ACHN (cell line): ENCODE results near the gene CNTN4.

Source experiments
- DNase-seq: peaks from one replicate; pipeline ENCODE4 v3.0.0-alpha.2; 2015
- in situ Hi-C: cut with HindIII; loops from 2 replicates; pipeline ENCODE4 v1.10.0; 2017; ENCODE audit warnings: low sequenced_read_pairs, low pct_ligation_motif_present, low pct_unique_long_range_greater_than_20kb

CNTN4 gene

DNA sequence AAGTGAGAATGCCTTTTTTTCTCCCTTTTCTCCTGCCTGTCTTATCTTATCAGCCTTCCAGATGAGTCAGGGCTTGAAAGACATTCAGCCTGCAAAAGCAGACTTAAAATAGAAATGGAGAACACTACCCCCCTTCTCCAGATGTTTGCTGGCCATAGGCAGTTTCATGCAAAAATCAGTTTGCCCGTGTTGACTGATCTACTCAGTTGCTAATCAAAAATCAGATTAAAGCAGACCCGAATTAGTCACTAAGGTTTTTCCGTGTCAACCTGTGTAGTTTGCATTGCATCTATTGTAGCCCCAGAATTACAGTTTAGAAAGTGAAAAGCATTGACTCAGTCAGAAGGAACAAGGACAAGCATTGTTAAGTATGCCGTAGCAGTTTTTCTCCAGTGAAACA is 955.3 kb downstream of the CNTN4 start:
- in situ Hi-C loops: no loop called here
- no peak for DNase-seq

DNA sequence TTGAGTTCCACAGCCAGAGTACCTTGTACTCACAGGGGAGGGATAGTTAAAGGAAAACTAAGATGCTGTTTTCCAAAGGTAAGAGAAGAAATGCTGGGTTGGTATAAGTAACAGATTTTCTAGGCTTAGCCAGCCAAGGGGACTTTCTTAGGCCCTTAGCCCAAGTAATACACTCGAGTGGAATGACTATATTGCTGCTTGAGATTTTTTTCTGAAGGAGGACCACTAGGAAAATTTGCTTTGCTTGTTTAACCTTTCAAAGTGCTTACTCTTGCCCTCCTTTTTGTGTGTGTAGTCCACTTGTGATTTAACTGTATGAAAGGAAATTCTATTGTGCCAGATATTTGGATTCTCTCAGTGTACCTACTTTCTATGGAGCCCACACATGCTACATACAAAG is 961.0 kb downstream of the CNTN4 start:
- no peak for DNase-seq
- in situ Hi-C loops: no loop called here

DNA sequence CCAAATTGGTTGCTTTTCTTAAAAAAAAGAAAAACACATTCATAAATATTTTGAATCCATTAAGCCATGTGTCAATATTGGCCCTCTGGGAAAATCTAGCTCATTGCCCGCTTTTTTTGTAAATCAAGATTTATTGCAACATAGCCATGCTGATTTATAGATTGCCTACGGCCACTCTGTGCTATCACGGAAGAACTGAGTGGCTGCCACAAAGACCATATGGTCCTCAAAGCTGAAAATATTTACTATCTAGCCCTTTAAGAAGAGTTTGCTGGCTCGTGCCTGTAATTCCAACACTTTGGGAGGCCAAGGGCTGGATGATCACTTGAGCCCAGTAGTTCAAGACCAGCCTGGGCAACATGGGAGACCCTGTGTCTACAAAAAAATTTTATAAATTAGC is 965.6 kb downstream of the CNTN4 start:
- no peak for DNase-seq

DNA sequence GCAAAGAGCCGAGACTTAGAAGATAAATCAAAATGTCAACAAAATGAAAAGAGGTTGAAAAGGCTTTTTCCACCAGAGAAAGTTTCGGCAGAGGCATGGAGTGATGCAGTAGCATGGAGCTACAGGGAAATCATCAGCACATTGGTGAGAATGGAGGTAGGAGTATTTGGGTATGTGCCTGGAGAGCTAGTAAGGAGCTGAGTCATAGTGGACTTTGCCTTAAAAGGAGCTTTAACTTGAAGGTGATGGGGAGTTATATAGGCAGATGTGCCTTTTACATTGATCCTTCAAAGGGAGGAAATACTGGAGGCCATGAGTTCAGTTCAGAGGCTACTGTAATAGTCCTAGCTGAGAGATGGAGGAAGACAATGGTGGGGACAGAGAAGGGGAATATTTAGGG is 967.2 kb downstream of the CNTN4 start:
- in situ Hi-C loops: no loop called here
- DNase-seq: no peak

More for the DNA sequence above, 965.6 kb downstream of the CNTN4 start:
- in situ Hi-C loops: no loop called here

DNA sequence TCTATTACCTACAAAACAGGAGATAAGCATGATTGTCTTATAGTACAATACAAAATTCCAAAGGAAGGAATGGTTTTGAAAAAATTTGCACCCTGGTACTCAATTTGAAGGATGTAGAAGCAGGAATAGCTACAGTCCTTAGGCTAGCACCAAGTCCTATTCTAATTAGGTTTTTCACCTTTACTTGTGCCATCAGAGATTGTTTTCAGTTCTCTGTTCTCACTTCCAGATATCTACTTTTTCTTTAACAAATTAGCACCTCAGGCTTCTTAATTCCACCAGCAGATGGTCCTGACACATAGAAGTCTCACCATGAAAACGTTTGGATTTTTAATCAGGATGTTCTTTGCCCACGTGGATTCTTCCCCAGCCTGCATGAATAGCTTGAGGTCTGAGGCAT is 967.7 kb downstream of the CNTN4 start:
- no peak for DNase-seq
- in situ Hi-C loops: no loop called here

DNA sequence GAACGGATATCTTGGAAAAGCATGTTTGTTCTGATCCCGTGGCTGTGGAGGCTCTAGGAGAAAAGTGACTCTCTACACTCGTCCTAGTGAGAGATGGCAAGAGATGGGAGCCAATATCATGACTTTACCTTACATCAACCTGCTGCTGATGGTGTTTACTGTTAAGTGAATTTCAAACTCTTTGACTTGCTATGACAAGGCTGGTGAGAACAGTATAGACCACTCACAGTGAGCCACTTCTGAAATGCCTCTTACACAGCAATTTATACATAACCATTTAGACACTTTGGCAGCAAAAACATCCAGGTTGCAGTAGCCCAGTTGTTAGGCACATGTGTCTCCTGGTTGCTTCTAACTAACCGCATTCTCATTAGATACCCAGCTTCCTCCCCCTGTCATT is 968.2 kb downstream of the CNTN4 start:
- no peak for DNase-seq
- in situ Hi-C loops: no loop called here

DNA sequence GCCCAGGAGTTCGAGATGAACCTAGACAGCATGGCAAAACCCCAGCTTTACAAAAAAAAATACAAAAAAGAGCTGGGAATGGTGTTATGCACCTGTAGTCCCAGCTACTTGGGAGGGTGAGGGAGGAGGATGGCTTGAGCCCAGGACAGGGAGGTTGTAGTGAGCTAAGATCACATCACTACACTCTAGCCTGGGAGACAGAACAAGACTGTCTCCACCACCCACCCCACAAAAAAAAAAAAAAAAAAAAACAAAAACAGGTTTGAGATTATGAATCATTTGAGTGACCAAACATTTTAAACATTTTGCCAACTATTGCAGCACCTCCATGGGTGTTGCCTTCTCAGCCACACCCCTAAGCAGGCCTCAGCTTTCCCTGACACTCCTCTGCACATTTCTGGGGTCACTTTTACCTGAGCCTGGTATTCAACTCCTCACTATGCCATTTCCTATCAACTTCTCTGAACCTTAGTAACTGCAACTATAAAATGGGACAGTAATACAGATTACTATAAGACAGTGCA is 969.8 kb downstream of the CNTN4 start:
- no peak for DNase-seq
- in situ Hi-C loops: no loop called here

DNA sequence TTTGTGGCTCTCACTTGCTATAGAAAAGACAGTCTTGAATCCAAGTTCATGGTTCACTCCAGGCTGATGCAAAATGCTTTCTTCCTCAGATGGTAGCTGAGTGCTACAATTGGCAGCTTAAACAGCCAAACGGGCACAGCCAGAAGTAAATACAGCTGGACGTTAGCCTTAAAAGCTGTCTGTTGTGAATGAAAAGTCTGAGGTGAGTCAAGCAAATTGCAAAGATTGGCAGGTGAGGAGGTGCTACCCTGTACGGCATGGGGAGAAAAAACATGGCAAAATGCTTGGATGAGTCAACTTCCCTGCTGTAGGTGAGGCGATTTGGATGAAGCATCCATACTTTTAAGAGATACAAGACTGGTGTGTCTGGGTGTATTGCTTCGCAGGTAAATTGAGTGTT is 971.1 kb downstream of the CNTN4 start:
- in situ Hi-C loops: no loop called here
- DNase-seq: no peak

DNA sequence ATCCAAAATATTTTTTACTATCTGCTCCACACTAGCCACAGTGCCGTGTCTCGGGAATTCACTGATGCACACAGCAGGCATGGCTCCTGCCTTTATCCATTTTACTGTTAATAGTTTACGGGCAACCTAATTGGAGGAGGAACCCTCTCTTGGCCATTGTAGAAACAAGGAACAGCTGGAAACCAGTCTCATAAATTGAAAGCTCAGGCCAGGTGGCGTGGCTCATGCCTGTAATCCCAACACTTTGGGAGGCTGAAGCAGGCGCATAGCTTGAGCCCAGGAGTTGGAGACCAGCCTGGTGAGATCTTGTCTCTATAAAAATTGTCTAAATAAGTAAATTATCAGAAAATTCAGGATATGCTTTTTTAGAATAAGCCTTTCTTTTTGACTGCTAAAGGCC is 972.5 kb downstream of the CNTN4 start:
- no peak for DNase-seq
- in situ Hi-C loops: no loop called here

DNA sequence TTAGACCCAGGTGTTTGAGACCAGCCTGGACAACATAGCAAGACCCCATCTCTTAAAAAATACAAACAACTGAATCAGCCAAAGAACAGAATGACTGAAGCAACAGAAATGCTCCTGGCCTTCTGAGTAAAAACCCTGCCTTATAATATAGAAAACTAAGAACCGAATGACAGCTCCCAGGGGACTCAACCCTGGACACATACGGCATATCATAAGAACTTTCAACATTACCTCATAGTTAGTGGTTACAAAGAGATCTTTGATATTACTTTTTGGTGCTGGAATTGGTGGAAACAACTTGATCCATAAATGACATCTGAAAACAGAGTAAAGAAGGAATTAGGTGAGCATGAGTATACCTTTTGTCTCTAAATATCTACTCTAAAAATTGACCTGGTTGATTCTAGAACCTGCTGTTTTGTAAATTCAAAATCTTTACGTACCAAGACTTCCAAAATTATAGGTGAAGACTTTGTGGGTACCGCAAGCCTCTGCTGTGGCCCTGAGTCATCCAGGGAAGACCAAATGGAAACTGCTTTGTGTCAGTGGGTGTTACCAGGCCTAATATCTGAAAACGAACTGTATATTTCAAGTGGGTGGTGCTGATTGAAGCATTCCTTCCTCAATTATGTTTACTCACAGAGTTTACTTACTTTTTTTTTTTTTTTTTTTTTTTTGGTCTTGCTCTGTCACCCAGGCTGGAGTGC is 976.0 kb downstream of the CNTN4 start:
- in situ Hi-C loops: no loop called here
- no peak for DNase-seq

DNA sequence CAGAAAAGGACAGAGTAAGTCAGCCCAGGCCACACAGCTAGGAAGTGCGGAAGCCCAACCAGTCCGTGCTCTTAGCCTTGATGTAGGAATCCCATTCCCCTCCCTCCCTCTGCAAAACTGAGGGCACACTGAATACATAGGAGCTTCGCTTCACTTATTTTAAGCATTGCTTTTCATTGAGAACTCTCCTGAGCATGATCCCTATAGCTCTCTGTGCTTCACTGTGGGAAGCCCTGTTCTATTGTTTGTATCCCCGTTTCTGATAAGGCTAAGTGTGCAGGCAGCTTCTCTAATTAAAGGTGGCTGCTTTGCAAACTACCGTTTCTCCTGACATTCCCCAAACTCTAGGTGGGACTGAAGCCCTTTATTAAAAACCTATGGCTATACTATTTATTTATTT is 981.6 kb downstream of the CNTN4 start:
- in situ Hi-C loops: no loop called here
- DNase-seq: no peak

DNA sequence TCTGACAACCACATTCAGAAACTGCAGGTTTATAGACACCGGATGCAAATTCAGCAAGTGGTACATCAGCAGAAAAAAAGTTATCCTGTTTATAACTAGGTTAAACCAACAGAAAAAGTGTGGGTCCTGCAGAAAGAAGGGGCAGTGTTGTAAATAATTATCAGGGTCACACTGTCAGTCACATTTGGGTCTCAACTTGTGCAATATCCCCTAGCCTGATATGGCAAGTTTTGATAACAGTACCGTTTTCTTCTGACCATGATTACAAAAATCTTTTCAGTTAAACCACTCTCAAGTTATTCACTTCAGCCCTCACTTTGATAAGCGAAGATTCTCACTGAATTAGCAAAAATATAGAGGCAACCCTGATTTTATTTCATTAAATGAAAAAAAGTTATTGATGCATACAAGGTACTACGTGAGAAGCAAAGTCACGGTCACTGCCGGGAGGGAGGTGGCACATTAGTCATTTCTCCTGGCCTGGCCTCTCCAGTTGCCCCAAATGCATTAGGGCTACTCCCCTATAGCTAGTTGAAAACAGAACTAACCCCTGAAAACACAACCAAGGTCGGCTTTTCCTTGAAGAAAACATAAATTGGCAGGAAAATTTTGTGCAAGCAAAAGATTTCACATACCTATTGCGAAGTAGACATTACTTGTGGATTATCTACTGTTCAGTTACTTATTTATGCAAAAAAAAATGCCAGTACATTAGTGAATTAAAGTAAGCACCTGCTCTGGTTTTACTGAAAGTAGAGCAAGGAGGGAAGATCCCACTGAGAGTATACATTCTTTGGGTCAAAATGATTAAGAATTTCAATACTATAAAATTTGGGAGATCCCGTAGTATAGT is 982.9 kb downstream of the CNTN4 start:
- no peak for DNase-seq
- in situ Hi-C loops: no loop called here

DNA sequence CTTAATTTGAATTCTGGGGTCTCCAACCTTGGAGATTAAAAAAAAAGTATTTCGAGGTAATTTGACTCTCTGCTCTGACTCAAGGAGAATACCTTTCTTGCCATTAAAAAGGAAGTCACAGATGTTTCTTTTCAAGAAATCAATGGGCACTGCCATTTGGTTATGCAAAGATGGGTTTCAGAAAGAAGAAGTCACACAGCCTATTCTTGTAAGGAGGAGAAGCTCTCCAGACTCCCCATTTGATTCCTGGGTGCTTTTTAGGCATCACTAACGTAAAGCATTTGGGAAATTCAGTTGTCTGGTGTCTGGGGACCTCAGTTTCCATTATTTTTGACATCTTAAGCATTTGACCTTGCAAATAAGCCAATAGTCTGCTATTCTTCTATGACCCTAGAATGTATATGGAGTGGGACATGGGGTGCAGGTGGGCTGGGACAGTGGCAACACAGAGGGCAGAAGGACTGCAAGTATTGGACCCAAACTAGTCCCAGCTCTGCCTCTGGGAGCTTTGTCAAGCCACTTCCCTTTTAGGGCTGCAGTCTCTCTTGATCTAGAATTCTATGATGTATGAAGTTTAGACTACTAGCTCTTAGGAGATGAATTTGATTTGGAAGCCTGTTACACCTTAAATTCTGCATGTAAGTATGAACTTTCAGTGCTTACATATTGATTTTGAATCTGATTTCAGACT is 983.7 kb downstream of the CNTN4 start:
- no peak for DNase-seq
- in situ Hi-C loops: no loop called here

DNA sequence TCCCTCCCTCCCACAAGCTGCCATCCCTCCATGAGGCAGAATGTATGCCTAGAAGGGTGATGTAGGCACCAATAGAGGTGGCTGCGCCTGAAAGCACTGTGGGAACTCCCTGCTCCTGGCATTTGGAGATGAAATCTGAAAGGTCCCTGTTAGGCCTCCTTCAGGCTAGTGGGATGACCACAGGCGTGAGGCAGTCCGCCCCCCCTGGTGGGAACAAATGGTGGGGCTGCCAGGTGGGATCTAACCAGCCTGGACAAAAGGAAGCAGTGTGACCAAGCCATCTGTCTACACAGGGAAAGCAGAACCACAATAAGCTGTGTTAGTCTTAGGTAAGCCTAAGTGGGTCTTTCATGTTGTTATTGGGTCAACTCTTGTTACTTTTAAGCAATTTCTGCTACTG is 986.2 kb downstream of the CNTN4 start:
- DNase-seq: no peak
- in situ Hi-C loops: no loop called here

DNA sequence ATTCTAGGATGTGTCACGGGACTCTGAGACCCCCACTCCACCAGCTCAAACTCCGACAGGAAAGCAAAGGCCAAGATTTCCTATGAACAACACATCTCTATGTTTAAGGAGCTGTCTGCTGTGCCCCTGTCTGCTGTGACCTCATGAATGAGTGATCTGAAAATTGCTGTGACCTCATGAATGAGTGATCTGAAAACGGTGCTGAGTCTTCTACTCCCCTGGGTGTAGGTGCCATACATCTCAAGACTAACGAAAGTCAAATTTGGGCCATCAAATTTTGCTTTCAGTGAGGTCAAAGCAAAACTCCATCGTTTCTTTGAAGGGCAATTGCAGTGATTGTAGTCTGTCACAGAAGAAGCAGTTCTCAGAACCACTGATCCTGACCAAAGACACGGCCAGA is 987.1 kb downstream of the CNTN4 start:
- DNase-seq: no peak
- in situ Hi-C loops: no loop called here

DNA sequence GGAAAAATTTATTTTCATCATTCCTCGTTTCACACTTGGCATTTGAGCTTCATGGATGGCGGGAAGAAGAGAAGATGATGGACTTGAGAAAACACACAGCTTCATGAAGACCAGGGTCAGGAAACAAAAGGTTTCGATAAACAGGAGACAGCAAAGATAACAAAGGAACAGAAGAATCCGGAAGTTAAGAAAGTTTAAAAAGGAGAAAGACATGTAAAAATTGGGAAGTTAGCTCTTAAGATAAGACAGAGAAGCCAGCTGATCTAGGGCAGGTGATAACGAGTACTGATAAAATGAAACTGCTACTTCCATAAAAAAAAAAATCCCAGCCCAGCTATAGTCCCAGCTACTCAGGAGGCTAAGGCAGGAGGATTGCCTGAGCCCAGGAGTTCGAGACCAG is 987.6 kb downstream of the CNTN4 start:
- no peak for DNase-seq
- in situ Hi-C loops: no loop called here

DNA sequence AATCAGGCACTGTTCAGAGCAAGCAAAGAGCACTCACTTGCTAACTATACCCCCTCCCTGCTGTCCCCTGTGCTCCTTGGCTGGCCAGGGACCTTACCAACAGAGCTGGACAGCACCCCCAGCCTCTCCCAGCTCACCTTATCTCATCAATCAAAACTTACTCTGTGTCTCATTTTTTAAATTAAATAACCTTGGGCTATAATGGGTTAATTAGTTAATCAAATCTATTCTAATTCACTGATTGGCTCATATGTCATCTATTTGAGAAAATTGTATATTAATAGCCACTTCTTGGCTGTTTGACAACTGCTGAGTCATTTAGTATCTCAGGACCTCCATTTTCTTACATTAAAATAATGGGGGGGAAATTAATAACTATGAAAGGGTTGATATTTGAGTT is 988.6 kb downstream of the CNTN4 start:
- in situ Hi-C loops: no loop called here
- DNase-seq: no peak

DNA sequence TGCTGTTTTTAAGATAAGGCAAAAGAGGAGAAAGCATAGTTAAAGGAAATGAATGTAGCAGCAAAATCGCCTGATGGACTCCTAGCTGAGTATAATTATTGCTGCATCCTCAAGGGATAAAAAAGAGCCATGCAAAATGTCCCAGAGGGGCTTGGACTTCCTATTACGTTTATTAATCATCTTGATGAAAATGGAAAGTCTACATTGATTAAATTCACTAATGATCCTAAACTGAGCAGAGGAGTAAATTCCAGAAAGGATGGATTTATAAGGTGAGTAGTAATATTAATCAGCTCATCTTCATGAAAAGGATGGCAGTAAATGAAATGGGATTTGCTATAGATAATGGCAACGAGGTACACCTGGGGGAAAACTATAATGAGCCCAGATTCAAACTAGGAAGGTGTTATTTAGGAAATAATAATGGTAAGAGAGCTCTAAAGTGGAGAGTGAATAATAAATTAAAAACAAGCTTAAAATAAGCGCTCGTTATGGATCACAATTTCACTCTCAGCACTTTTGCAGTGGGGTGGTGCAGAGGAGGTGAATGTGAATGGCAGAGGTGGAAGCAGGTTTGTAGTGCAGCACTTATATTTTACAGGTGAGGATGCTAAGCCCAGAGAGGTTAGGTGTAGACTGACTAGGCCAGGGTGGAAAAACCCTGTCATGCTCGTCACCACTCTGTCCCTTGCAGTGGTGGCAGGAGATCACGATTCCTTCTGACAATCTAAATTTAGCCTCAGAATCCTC is 989.2 kb downstream of the CNTN4 start:
- in situ Hi-C loops: no loop called here
- DNase-seq: no peak

DNA sequence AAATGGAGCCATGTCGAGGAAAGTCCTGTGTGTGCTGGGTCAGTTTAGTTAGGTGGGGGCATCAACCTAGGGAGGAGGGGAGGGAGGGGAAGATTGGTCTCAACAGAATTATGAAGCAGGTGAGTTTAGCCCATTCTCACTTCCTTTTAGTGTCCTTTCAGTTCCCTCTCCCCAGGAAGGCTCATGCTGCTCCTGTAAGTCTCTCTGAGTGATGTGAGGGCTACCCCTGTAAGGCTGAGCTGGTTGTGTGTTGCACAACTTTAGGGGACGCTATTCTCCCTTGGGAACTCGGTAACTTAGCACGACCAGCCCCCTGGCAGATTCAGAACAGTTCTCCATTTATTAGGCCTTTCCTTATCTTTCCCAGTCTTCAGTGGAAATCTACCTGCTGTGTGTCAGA is 990.4 kb downstream of the CNTN4 start:
- DNase-seq: no peak
- in situ Hi-C loops: no loop called here
